LNCaP clone FGC (cell line): ENCODE results near the gene BACH2.

Experiments
- DNase-seq: peaks from one replicate; pipeline ENCODE4 v3.0.0-alpha.2; 2011; ENCODE audit warnings: low read depth
- H3K4me3 ChIP-seq: 2 replicates; pipeline ENCODE4 v1.5.1; 2011; ENCODE audit warnings: mild to moderate bottlenecking, low read depth, low read length, control low read depth
- CTCF ChIP-seq: IDR thresholded peaks from 2 replicates; pipeline ENCODE4 v1.5.1; 2012; ENCODE audit warnings: mild to moderate bottlenecking; ENCODE audit not compliant: control insufficient read depth, insufficient read depth; ENCODE audit errors: extremely low read depth

The BACH2 gene

GRCh38 chr6:90203672-90204071, 93.0 kb downstream of the BACH2 start:
- DNase-seq: no peak
- no peak for TF ChIP-seq CTCF
- H3K4me3 ChIP-seq: no peak overlapping the region

GRCh38 chr6:90202156-90202555, 94.5 kb downstream of the BACH2 start:
- H3K4me3 ChIP-seq: no peak overlapping the region
- no peak for DNase-seq

GRCh38 chr6:90199900-90200299, 96.7 kb downstream of the BACH2 start:
- no peak overlapping the region for H3K4me3 ChIP-seq
- TF ChIP-seq CTCF: no peak
- DNase-seq: no peak

More at GRCh38 chr6:90202156-90202555, 94.5 kb downstream of the BACH2 start:
- TF ChIP-seq CTCF: no peak

GRCh38 chr6:90198758-90199425, 97.8 kb downstream of the BACH2 start:
- DNase-seq: no peak
- no peak for TF ChIP-seq CTCF

GRCh38 chr6:90197854-90198496, 98.7 kb downstream of the BACH2 start:
- TF ChIP-seq CTCF: no peak
- no peak for DNase-seq
- no peak overlapping the region for H3K4me3 ChIP-seq

More at GRCh38 chr6:90198758-90199425, 97.8 kb downstream of the BACH2 start:
- H3K4me3 ChIP-seq: no peak overlapping the region

- H3K4me3 ChIP-seq: no peak overlapping the region
- DNase-seq: no peak
- TF ChIP-seq CTCF: no peak
These were observed 101.4 kb downstream of the BACH2 start for GRCh38 chr6:90195094-90195829.
